SK-N-SH (cell line): Measurements from ENCODE around the gene CUEDC1. TPM values are rescaled to one million over a fixed set of nuclear protein-coding genes. Genes with fewer than 3 reads are reported as not detected.
A peak's percentile ranks its signal among the peaks of the same experiment; 100 is the strongest.

ENCODE experiments used
- CTCF ChIA-PET: fragments of 300-600, 350-600 bp; formaldehyde crosslinking; extraction: SDS; loops from one replicate; lab custom pipeline; 2021; lab: Yijun Ruan, JAX
- POLR2A ChIA-PET: fragments of 350-600 bp; sonication (Branson Sonifier 250); formaldehyde crosslinking; extraction: SDS; loops from one replicate; lab custom pipeline; 2020; ENCODE audit warnings: antibody characterized with exemption, inconsistent platforms; lab: Yijun Ruan, JAX
- DNase-seq: peaks from one replicate; pipeline ENCODE4 v3.0.0; 2012
- H2AFZ ChIP-seq: fragments of 200-600 bp; sonication (generic); 2 replicates; pipeline ENCODE4 v1.8.1; 2016; ENCODE audit warnings: antibody characterized with exemption, mild to moderate bottlenecking, low read depth
- H3F3A ChIP-seq: fragments of 200-600 bp; sonication (generic); replicated peaks from 2 replicates; pipeline ENCODE3; 2016; ENCODE audit warnings: antibody characterized with exemption, mild to moderate bottlenecking; ENCODE audit not compliant: insufficient read depth
- H3K27ac ChIP-seq, 2 experiments: fragments of 200-500 bp in 1 of 2; fragments of 200-600 bp in 1 of 2; sonication (Bioruptor generic) in 1 of 2; sonication (generic), shearing (Covaris generic) in 1 of 2; 2 replicates each; pipeline versions ENCODE4 v1.5.1 to v1.6.1; 2014 to 2016; ENCODE audit warnings: low read depth in 2 of 2, inconsistent platforms in 1 of 2, low read length in 1 of 2, mild to moderate bottlenecking in 1 of 2, mixed read lengths in 1 of 2
- H3K27me3 ChIP-seq: fragments of 200-600 bp; sonication (generic), shearing (Covaris generic); 2 replicates; pipeline ENCODE4 v1.6.1; 2016; ENCODE audit warnings: mixed run types; ENCODE audit not compliant: insufficient read depth
- H3K36me3 ChIP-seq, 2 experiments: fragments of 200-500 bp in 1 of 2; fragments of 200-600 bp in 1 of 2; sonication (Bioruptor generic) in 1 of 2; sonication (generic) in 1 of 2; replicated peaks in 1 of 2; 2 replicates each; pipeline versions ENCODE3 to v1.5.1; 2014 to 2016; ENCODE audit warnings: low read length in 1 of 2, mild to moderate bottlenecking in 1 of 2; ENCODE audit not compliant: insufficient read depth in 2 of 2, control insufficient read depth in 1 of 2
- H3K4me1 ChIP-seq, 2 experiments: fragments of 200-500 bp in 1 of 2; fragments of 200-600 bp in 1 of 2; sonication (Bioruptor generic) in 1 of 2; sonication (generic), shearing (Covaris generic) in 1 of 2; 2 replicates each; pipeline versions ENCODE4 v1.5.1 to v1.6.1; 2014 to 2016; ENCODE audit warnings: low read depth in 1 of 2, low read length in 1 of 2, mixed run types in 1 of 2; ENCODE audit not compliant: insufficient read depth in 2 of 2, control insufficient read depth in 1 of 2
- H3K4me2 ChIP-seq: fragments of 200-600 bp; sonication (generic), shearing (Covaris generic); 2 replicates; pipeline ENCODE4 v1.6.1; 2017; ENCODE audit warnings: mixed run types
- H3K4me3 ChIP-seq, 2 experiments: fragments of 200-500 bp in 1 of 2; fragments of 200-600 bp in 1 of 2; sonication (Bioruptor generic) in 1 of 2; sonication (generic), shearing (Covaris generic) in 1 of 2; 2 replicates each; pipeline versions ENCODE4 v1.5.1 to v1.8.1; 2014 to 2016; ENCODE audit warnings: low read depth in 2 of 2, inconsistent platforms in 1 of 2, low read length in 1 of 2, mild to moderate bottlenecking in 1 of 2, mixed read lengths in 1 of 2, moderate library complexity in 1 of 2
- H3K79me2 ChIP-seq: fragments of 200-600 bp; sonication (generic); 2 replicates; pipeline ENCODE4 v1.8.1; 2017; ENCODE audit warnings: mild to moderate bottlenecking; ENCODE audit not compliant: insufficient read depth
- H3K9ac ChIP-seq: fragments of 200-600 bp; sonication (generic); 2 replicates; pipeline ENCODE4 v1.6.1; 2017; ENCODE audit warnings: mixed run types
- H3K9me2 ChIP-seq: fragments of 200-600 bp; sonication (generic); 2 replicates; pipeline ENCODE4 v1.6.1; 2017; ENCODE audit warnings: mixed run types
- H3K9me3 ChIP-seq: fragments of 200-600 bp; sonication (generic); 2 replicates; pipeline ENCODE4 v1.6.1; 2017; ENCODE audit warnings: mixed run types, mild to moderate bottlenecking, moderate library complexity
- H4K20me1 ChIP-seq: fragments of 200-600 bp; sonication (generic); 2 replicates; pipeline ENCODE4 v1.6.1; 2017; ENCODE audit warnings: mild to moderate bottlenecking, mixed run types; ENCODE audit not compliant: insufficient read depth
- CHD2 ChIP-seq: fragments of 150-350 bp; IDR thresholded peaks from 2 replicates; pipeline ENCODE4 v1.6.1; 2018; ENCODE audit warnings: low read length; ENCODE audit not compliant: partially characterized antibody
- ELF1 ChIP-seq: IDR thresholded peaks from 2 replicates; pipeline ENCODE4 v1.4.0; 2012
- EP300 ChIP-seq, 2 experiments: IDR thresholded peaks; 2 replicates each; pipeline versions ENCODE4 v1.4.0 to v1.6.1; 2012; ENCODE audit warnings: borderline replicate concordance in 1 of 2, low read depth in 1 of 2, low read length in 1 of 2
- EZH2phosphoT487 ChIP-seq: fragments of 200-600 bp; sonication (generic); IDR thresholded peaks from 2 replicates; pipeline ENCODE4 v1.6.1; 2017; ENCODE audit warnings: low read depth, mixed run types, mild to moderate bottlenecking, antibody characterized with exemption, moderate library complexity, borderline replicate concordance
- FOSL2 ChIP-seq: IDR thresholded peaks from 2 replicates; pipeline ENCODE4 v1.4.0; 2012; ENCODE audit warnings: low read depth, mild to moderate bottlenecking, moderate library complexity, borderline replicate concordance
- FOXJ3 ChIP-seq: sonication (generic); formaldehyde crosslinking; IDR thresholded peaks from 2 replicates; pipeline ENCODE4 v1.5.1; 2020; ENCODE audit warnings: mild to moderate bottlenecking, missing genetic modification reagents
- FOXM1 ChIP-seq: IDR thresholded peaks from 2 replicates; pipeline ENCODE4 v1.4.0; 2012; ENCODE audit warnings: low read depth, mild to moderate bottlenecking
- GATA2 ChIP-seq: sonication (generic); formaldehyde crosslinking; IDR thresholded peaks from 2 replicates; pipeline ENCODE4 v1.5.0; 2020; ENCODE audit warnings: mild to moderate bottlenecking, missing genetic modification reagents
- JUND ChIP-seq: IDR thresholded peaks from 2 replicates; pipeline ENCODE4 v1.4.0; 2012
- MXI1 ChIP-seq: IDR thresholded peaks from 2 replicates; pipeline ENCODE4 v1.6.1; 2012; ENCODE audit warnings: mild to moderate bottlenecking, low read depth, low read length, improper control_type of control experiment
- NRF1 ChIP-seq: IDR thresholded peaks from 2 replicates; pipeline ENCODE4 v1.6.1; 2012; ENCODE audit warnings: low read depth, mild to moderate bottlenecking, low read length
- RAD21 ChIP-seq: IDR thresholded peaks from 2 replicates; pipeline ENCODE4 v1.6.1; 2012; ENCODE audit warnings: mild to moderate bottlenecking, low read length
- RCOR1 ChIP-seq: fragments of 150-350 bp; IDR thresholded peaks from 2 replicates; pipeline ENCODE4 v1.6.1; 2017; ENCODE audit warnings: antibody characterized with exemption, low read length
- RFX5 ChIP-seq: IDR thresholded peaks from 2 replicates; pipeline ENCODE4 v1.6.1; 2012; ENCODE audit warnings: mild to moderate bottlenecking, improper control_type of control experiment, low read length
- RXRA ChIP-seq: IDR thresholded peaks from 2 replicates; pipeline ENCODE4 v1.4.0; 2012; ENCODE audit warnings: low read depth, mild to moderate bottlenecking, borderline replicate concordance
- SIN3A ChIP-seq: IDR thresholded peaks from 2 replicates; pipeline ENCODE4 v1.6.1; 2012; ENCODE audit warnings: low read depth, mild to moderate bottlenecking, low read length, moderate library complexity, borderline replicate concordance
- SMC3 ChIP-seq: IDR thresholded peaks from 2 replicates; pipeline ENCODE4 v1.6.1; 2012; ENCODE audit warnings: low read depth, low read length, improper control_type of control experiment
- TCF12 ChIP-seq: IDR thresholded peaks from 2 replicates; pipeline ENCODE4 v1.4.0; 2012
- TEAD4 ChIP-seq: IDR thresholded peaks from 2 replicates; pipeline ENCODE4 v1.4.0; 2012; ENCODE audit warnings: mild to moderate bottlenecking, borderline replicate concordance; ENCODE audit not compliant: insufficient read depth
- YY1 ChIP-seq: IDR thresholded peaks from 2 replicates; pipeline ENCODE4 v1.4.0; 2012; ENCODE audit warnings: low read depth, mild to moderate bottlenecking
- WGBS: methylation state at CpG from one replicate; pipeline ENCODE4 v1.1.6; 2017; ENCODE audit warnings: low lambda C conversion rate; 5-methylcytosine and 5-hydroxymethylcytosine counted together
- polyA plus RNA-seq, 3 experiments: library from polyadenylated mRNA; depleted of rRNA; stranded (reverse); fragments of >200 nt; gene quantifications; 2 replicates each; pipeline ENCODE4 v1.2.3, GENCODE V29; 2012
- TF ChIP-seq, protein P1 (sequence below): fragments of 150-350 bp; IDR thresholded peaks from 2 replicates; pipeline ENCODE4 v1.6.1; 2016; ENCODE audit warnings: mild to moderate bottlenecking, low read depth, low read length
- TF ChIP-seq, protein P2 (sequence below): fragments of 150-350 bp; IDR thresholded peaks from 2 replicates; pipeline ENCODE4 v1.6.1; 2017; ENCODE audit warnings: antibody characterized with exemption, low read length, low read depth, borderline replicate concordance
- TF ChIP-seq, protein P3 (sequence below): IDR thresholded peaks from 2 replicates; pipeline ENCODE4 v1.4.0; 2012; ENCODE audit warnings: low read depth, borderline replicate concordance
- TF ChIP-seq, protein P4 (sequence below): IDR thresholded peaks from 2 replicates; pipeline ENCODE4; 2012

CUEDC1 gene
- polyA plus RNA-seq, 1 of the 3 experiments (the other 2 are of a cell fraction): 58.9 TPM

DNA sequence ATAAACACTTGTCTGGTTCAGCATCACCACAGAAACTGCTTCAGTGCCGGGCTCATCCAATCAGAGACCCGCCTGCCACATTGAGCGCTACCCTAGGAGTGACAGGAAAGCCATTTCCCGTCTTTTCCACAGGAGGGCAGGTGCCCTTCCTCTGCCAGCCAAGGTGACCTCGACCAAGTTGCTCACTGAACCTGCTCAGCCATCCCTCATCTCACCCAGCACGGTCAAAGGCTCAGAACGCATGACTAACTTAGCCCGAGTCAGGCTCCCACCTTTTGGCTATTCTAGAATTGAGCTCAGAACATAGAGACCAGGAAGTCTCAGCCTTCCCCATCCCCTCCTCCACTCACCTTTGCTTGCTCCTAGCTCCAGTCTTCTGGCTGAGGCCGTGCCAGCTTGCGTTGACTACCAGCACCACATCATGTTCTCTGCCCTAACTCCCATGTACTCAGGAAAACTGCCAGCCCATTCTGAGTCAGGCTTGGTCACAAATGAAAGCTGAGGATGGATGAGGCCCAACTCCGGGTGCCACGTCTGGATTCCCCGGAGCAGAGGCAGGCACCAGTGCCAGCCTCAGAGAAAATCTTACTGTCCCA is 121.0 kb downstream of the CUEDC1 start:
- WGBS: 72% methylated on average over 13 of the region's 13 CpGs
- TF ChIP-seq RCOR1 (no peak), TEAD4 (no peak), NRF1 (no peak), RAD21 (peak; percentile 20), FOSL2 (no peak), EZH2phosphoT487 (no peak), CHD2 (no peak), RXRA (no peak), JUND (no peak), ELF1 (no peak), YY1 (no peak), FOXJ3 (CRISPR knock-in tag) (no peak), GATA2 (no peak), EP300 (IDR thresholded peaks at IDR 0.05; ENCODE audit: borderline replicate concordance in 1 of 2, low read depth in 1 of 2, low read length in 1 of 2) (no peak), FOXM1 (no peak), RFX5 (no peak), MXI1 (no peak), SIN3A (no peak), TCF12 (no peak), SMC3 (peak; percentile 14; the same call in 1 of the 2 replicates)
- TF ChIP-seq, protein P1, sequence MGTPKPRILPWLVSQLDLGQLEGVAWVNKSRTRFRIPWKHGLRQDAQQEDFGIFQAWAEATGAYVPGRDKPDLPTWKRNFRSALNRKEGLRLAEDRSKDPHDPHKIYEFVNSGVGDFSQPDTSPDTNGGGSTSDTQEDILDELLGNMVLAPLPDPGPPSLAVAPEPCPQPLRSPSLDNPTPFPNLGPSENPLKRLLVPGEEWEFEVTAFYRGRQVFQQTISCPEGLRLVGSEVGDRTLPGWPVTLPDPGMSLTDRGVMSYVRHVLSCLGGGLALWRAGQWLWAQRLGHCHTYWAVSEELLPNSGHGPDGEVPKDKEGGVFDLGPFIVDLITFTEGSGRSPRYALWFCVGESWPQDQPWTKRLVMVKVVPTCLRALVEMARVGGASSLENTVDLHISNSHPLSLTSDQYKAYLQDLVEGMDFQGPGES: no peak
- TF ChIP-seq, protein P2, sequence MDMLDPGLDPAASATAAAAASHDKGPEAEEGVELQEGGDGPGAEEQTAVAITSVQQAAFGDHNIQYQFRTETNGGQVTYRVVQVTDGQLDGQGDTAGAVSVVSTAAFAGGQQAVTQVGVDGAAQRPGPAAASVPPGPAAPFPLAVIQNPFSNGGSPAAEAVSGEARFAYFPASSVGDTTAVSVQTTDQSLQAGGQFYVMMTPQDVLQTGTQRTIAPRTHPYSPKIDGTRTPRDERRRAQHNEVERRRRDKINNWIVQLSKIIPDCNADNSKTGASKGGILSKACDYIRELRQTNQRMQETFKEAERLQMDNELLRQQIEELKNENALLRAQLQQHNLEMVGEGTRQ: no peak
- TF ChIP-seq, protein P3, sequence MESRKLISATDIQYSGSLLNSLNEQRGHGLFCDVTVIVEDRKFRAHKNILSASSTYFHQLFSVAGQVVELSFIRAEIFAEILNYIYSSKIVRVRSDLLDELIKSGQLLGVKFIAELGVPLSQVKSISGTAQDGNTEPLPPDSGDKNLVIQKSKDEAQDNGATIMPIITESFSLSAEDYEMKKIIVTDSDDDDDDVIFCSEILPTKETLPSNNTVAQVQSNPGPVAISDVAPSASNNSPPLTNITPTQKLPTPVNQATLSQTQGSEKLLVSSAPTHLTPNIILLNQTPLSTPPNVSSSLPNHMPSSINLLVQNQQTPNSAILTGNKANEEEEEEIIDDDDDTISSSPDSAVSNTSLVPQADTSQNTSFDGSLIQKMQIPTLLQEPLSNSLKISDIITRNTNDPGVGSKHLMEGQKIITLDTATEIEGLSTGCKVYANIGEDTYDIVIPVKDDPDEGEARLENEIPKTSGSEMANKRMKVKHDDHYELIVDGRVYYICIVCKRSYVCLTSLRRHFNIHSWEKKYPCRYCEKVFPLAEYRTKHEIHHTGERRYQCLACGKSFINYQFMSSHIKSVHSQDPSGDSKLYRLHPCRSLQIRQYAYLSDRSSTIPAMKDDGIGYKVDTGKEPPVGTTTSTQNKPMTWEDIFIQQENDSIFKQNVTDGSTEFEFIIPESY: no peak
- TF ChIP-seq, protein P4, sequence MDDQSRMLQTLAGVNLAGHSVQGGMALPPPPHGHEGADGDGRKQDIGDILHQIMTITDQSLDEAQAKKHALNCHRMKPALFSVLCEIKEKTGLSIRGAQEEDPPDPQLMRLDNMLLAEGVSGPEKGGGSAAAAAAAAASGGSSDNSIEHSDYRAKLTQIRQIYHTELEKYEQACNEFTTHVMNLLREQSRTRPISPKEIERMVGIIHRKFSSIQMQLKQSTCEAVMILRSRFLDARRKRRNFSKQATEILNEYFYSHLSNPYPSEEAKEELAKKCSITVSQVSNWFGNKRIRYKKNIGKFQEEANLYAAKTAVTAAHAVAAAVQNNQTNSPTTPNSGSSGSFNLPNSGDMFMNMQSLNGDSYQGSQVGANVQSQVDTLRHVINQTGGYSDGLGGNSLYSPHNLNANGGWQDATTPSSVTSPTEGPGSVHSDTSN: peak; percentile 49; the same call in 1 of the 2 replicates
- Histone ChIP-seq H3K9me2 (no peaks in the 10 kb centered on the region), H3K27ac (peak overlapping the region in 1 of 2 experiments; percentile 4; a peak in 2 of 4 replicates), H3K36me3 (peaks cover 17 to 18% of the 10 kb centered on the region in 2 experiments), H3K4me1 (peaks cover 0 to 10% of the 10 kb centered on the region in 2 experiments; a peak in 1 of 4 replicates), H3K9me3 (no peaks in the 10 kb centered on the region), H3K9ac (no peak overlapping the region), H3K4me2 (0 out of 2 replicates have a peak overlapping the region, but pooled peaks have one; percentile 1), H3K4me3 (no peak overlapping the region), H4K20me1 (no peaks in the 10 kb centered on the region), H3K79me2 (no peaks in the 10 kb centered on the region), H3F3A (peaks cover 18% of the 10 kb centered on the region), H2AFZ (no peak overlapping the region), H3K27me3 (no peaks in the 10 kb centered on the region)
- peak; percentile 45 for DNase-seq
- POLR2A ChIA-PET: interaction anchor here (1.5 kb wide), 1 partner anchor 52 kb away, joined by 13 read pairs; no protein-coding TSS in a partner anchor
- CTCF ChIA-PET: interaction anchor here (0.6 to 6.1 kb wide), 98 partner anchors 9 to 974 kb away, joined by 3 to 187 read pairs (median 6); partner anchors contain the start of genes AKAP1 and MRPS23
